ENCODE results near the gene TRAPPC2L. TPM values are rescaled to one million over a fixed set of nuclear protein-coding genes. Genes with fewer than 3 reads are reported as not detected.
"Not testable (repeated sequence)": the region's sequence is repeated elsewhere in the genome, so short reads cannot be mapped to it uniquely, and the experiment has no call there.

The TRAPPC2L gene
- total RNA-seq, 1 donor from 2014 or later = 61.0 TPM

DNA sequence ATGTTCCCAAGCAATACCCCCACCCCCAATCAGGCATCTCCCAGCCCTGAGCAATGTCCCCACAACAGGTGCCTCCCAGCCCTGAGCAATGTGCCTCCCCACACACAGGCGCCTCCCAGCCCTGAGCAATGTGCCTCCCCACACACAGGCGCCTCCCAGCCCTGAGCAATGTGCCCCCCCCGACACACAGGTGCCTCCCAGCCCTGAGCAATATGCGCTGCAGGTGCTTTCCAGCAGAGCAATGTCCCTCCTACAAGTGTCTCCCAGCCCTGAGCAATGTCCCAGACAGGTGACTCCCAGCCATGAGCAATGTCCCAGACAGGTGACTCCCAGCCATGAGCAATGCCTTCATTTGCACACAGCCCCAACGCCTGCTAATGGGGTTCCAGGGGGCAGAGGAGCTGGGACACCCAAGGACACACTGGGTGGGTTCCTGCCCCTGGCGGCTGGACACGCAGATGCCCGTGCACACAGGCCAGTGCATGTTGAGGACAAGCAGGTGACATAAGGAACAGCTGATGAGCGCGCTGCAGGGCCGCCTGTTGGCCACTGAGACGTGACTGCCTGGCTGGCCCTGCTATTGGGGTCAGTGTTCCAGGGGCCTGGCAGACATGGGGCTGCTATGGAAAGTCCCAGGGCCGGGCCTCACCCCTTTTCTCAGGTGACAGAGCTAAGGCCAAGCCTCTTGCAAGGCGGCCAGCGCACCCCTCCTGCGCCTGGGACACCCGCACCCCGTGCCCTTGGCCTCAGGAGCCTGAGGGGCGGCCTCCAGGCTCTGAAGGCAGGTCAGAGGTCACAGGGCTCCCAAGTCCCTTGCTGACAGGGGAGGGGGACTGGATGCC, 36.4 kb downstream of the TRAPPC2L start:
- peak; percentile 66 for ATAC-seq

DNA sequence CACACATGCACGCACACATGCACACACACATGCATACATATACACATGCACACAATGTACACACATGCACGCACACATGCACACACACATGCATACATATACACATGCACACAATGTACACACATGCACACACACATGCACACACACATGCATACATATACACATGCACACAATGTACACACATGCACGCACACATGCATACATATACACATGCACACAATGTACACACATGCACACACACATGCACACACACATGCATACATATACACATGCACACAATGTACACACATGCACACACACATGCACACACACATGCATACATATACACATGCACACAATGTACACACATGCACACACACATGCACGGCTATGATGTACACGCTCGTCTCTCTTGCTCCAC, 37.3 kb downstream of the TRAPPC2L start:
- ATAC-seq = not testable (repeated sequence)

GRCh38 chr16:88894681-88895300, 37.9 kb downstream of the TRAPPC2L start:
- no peak for ATAC-seq

- ATAC-seq = no peak
Measured at GRCh38 chr16:88895335-88895734, 38.4 kb downstream of the TRAPPC2L start.

DNA sequence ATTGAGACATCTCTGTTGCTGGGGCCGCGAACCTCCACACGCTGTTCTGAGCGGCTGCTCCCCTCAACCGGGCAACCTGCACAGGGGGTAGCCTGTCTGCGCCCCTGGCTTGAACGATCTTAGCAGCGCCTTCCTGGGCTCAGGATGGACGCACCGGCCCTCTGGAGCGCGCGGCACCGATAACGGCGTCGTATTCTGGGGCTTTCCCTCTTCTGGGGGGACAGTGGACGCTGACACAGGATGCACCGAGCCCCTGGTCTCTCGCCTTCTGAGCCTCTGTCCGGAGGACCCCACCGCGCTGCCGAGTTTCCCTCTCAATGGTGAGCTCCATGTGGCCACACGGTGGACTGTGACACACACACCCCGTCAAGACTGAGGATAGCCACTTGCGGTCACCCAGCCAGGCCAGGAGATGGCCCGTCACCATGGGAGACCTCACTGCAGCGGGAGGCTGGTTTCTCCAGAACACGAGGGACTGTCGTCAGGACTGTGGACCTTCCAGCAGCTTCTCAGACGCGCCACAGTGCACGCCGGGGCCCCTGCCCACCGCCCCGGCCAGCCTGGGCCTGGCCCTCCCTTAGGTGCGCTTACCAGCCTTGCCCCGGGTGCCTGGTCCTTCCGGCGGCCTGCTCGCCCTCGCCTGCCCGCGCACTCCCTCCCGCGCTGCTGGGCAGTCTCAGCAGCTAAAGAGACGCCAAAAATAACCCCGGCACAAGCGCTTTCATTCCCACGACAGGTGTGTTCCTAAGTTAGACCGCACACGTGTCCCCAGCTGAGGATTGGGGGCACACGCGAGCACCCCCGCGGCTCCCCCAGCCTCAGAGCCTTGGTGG, 39.5 kb downstream of the TRAPPC2L start:
- ATAC-seq = no peak

GRCh38 chr16:88897696-88898425, 40.9 kb downstream of the TRAPPC2L start:
- ATAC-seq = no peak

- ATAC-seq = no peak
Measured at GRCh38 chr16:88899901-88900661, 43.2 kb downstream of the TRAPPC2L start.

- ATAC-seq = no peak
Measured at GRCh38 chr16:88900662-88901052, 43.7 kb downstream of the TRAPPC2L start.

- no peak for ATAC-seq
Measured at GRCh38 chr16:88901718-88902337, 44.9 kb downstream of the TRAPPC2L start.

GRCh38 chr16:88902744-88903143, 45.8 kb downstream of the TRAPPC2L start:
- ATAC-seq = no peak

DNA sequence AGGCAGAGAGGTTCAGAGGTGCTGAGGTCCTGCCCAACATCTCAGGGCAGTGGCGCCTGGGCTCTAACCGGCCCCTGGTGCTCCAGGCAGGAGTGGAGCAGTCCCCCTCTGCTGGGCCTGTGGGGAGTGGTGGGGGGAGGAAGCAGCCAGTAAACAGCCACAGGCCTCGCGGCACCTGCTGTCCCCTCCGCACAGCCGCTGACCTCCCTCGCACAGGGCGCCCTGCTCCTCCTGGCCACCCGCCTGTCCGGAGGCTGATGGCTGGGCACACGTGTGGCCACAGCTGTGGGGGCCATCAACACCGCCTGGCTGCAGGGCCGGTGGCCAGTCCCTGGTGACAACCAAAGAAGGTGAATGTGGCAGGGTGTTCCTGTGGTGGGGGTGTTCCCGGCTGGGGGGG, 46.3 kb downstream of the TRAPPC2L start:
- ATAC-seq = no peak

DNA sequence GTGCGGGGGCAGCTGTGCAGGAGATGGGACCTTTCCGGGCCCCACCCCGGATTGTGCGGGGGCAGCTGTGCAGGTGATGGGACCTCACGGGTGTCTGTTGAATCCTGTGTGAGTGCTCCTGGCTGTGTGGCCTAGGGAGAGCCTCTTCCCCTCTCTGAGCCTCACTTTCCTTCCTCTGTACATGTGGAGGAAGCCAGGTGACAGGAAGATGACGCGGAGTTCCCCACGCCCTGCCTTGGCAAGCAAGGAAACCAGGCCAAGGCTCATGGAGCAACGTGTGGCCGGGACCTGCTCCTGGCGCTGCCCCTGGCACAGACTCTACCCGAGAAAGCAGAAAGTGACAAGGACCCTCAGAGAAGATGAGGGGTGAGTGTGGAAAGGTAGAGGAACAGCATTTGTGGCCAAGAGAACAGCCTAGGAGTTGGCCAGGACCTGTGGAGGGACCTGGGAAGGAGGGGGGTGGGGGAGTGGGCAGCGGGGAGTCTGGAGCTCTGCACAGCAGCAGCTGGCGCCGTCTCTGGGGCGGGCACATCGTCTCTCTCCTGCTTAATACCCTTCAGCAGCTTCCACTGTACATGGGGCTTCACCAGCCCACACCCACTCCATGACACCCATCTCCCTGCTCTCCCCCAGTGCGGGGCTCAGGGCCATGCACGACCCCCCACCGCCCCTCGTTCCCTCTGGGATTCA, 47.9 kb downstream of the TRAPPC2L start:
- ATAC-seq = peak; percentile 43

- ATAC-seq = peak; percentile 5
Measured at GRCh38 chr16:88905563-88905962, 48.6 kb downstream of the TRAPPC2L start.

DNA sequence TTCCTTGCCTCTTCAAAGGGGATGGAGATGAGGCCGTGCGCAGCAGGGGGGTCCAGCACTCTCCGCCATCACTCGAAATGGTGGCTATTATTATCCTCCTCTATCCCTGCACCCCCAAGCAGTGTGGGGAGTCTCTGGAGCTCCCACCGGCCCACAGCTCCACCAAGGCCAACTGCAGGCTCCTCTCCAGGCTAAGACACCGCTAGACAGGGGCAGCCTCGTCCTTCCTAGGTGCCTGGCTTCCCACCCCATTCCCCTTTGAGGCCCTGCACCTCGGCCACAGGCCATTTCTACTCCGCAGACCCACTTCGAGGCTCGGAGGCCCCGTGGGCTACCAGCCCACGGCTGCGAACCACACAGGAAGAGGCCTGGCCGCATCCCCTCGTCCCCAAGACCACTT, 49.1 kb downstream of the TRAPPC2L start:
- no peak for ATAC-seq

GRCh38 chr16:88906535-88907105, 49.7 kb downstream of the TRAPPC2L start:
- no peak for ATAC-seq

GRCh38 chr16:88907768-88908167, 50.8 kb downstream of the TRAPPC2L start:
- ATAC-seq = peak; percentile 31

- ATAC-seq = no peak
Measured at GRCh38 chr16:88908307-88908706, 51.4 kb downstream of the TRAPPC2L start.

DNA sequence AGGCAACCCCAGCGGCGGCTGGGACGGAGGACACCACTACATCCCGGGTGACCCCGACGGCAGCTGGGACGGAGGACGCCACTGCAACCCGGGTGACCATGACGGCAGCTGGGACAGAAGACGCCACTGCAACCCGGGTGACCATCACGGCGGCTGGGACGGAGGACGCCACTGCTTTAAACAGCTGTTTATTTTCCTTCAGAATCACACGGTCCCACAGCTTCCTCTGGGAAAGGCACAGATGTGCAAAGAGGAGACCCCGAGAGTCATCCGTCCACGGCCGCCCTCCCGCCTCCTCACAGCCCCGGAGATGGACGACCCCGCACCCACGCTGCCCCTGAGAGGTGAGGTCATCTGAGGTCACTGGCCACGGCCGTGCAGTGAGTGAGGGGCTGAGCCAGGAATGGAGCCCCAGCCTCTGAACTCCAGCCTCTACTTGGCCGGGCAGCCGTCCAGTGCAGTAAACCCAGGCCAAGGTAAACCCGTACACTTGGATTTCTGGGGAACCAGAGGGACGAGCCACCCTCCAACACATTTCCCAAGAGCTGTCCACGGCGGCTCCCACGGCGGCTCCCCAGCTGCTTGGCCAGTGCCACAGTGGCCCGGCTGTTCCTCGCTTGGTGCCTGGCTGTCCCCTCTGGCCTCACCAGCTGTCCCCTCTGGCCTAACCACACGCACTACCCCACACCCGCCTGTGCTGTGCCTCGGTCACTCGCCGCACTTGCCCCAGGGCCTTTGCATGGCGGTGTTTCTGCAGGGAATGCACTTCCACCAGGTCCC, 52.7 kb downstream of the TRAPPC2L start:
- no peak for ATAC-seq

All from esophagus mucosa (tissue), 1 donor.